Muscle of leg (tissue), 11 donors: Measurements from ENCODE around the gene CAMTA1. TPM values are rescaled to one million over a fixed set of nuclear protein-coding genes. Genes with fewer than 3 reads are reported as not detected.

ENCODE experiments used
- DNase-seq: peaks from one replicate; pipeline ENCODE4 v3.0.0; 2013
- H3K27ac ChIP-seq: one replicate; pipeline ENCODE4 v1.5.1; 2013; ENCODE audit warnings: mild to moderate bottlenecking, low read length, control low read depth
- H3K27me3 ChIP-seq: one replicate; pipeline ENCODE4 v1.6.1; 2013; ENCODE audit warnings: low read length; ENCODE audit not compliant: control insufficient read depth, insufficient read depth
- H3K36me3 ChIP-seq: one replicate; pipeline ENCODE4 v1.6.1; 2013; ENCODE audit warnings: low read length; ENCODE audit not compliant: control insufficient read depth, insufficient read depth
- H3K4me1 ChIP-seq: one replicate; pipeline ENCODE4 v1.6.1; 2013; ENCODE audit warnings: low read length; ENCODE audit not compliant: control insufficient read depth, insufficient read depth
- H3K4me3 ChIP-seq: one replicate; pipeline ENCODE4 v1.5.1; 2013; ENCODE audit warnings: low read length, control low read depth
- H3K9me3 ChIP-seq: replicated peaks from 2 replicates; pipeline ENCODE4 v1.6.1; 2013; ENCODE audit warnings: low read depth, low read length; ENCODE audit not compliant: control insufficient read depth
- WGBS: methylation state at CpG from one replicate; pipeline ENCODE4 v1.1.5; 2013; ENCODE audit warnings: missing lambda C conversion rate; ENCODE audit not compliant: insufficient coverage; 5-methylcytosine and 5-hydroxymethylcytosine counted together
- polyA plus RNA-seq, 8 donors: library from polyadenylated mRNA; unstranded; fragments of 120-200 nt; gene quantifications; one replicate each; pipeline versions ENCODE4 v1.2.1 to v1.2.3, GENCODE V29; 2013; ENCODE audit warnings: inconsistent platforms in 1 of 8, low replicate concordance in 1 of 8; ENCODE audit not compliant: insufficient read length in 8 of 8, insufficient read depth in 1 of 8
- total RNA-seq: library from RNA; stranded (reverse); fragments of 120-200 nt; gene quantifications from one replicate; pipeline ENCODE4 v1.2.4, GENCODE V29; 2013

Gene CAMTA1
- total and polyA plus RNA-seq, 9 donors = 36.4 to 56.4 (median 47.7) TPM

- Histone ChIP-seq H3K9me3 (no peaks in the 10 kb centered on the region), H3K36me3 (no peaks in the 10 kb centered on the region), H3K4me3 (no peak overlapping the region), H3K27ac (no peak overlapping the region), H3K27me3 (no peaks in the 10 kb centered on the region), H3K4me1 (no peaks in the 10 kb centered on the region)
- 64% methylated on average over 4 of the region's 7 CpGs for WGBS
- no peak for DNase-seq
Measured at GRCh38 chr1:6893388-6893787, 108.1 kb downstream of the CAMTA1 start.

DNA sequence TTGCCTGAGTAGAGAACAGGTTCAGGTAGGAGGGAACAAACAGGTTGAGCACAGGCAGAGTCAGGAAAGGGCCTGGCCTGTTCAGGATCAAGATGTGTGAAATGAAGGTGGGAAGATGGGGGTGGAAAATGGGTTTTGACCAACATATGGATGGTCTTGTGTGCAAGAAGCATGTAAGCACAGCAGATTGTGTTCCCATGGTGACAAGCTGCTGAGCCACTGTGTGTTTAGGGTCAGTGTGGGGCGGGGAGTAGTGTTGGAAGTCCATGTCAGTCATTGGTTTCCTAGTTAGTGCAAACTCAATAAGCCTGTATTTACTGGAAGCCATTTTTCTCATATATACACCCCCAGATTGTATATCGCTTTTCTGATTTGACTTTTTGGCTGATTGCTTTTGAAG lies 111.9 kb downstream of the CAMTA1 start:
- no peak overlapping the region for H3K27ac ChIP-seq
- H3K4me1 ChIP-seq = no peaks in the 10 kb centered on the region
- H3K9me3 ChIP-seq = no peaks in the 10 kb centered on the region
- H3K27me3 ChIP-seq = no peaks in the 10 kb centered on the region
- H3K4me3 ChIP-seq = no peak overlapping the region
- H3K36me3 ChIP-seq = no peaks in the 10 kb centered on the region
- WGBS = no CpG with 5 or more reads among the region's 2 CpGs
- no peak for DNase-seq

GRCh38 chr1:6898974-6899539 lies 113.8 kb downstream of the CAMTA1 start:
- DNase-seq = no peak
- no CpG with 5 or more reads among the region's 7 CpGs for WGBS
- no peak overlapping the region for H3K4me3 ChIP-seq
- no peak overlapping the region for H3K27ac ChIP-seq
- H3K36me3 ChIP-seq = no peaks in the 10 kb centered on the region
- H3K9me3 ChIP-seq = no peaks in the 10 kb centered on the region
- H3K4me1 ChIP-seq = no peaks in the 10 kb centered on the region
- H3K27me3 ChIP-seq = no peaks in the 10 kb centered on the region

DNA sequence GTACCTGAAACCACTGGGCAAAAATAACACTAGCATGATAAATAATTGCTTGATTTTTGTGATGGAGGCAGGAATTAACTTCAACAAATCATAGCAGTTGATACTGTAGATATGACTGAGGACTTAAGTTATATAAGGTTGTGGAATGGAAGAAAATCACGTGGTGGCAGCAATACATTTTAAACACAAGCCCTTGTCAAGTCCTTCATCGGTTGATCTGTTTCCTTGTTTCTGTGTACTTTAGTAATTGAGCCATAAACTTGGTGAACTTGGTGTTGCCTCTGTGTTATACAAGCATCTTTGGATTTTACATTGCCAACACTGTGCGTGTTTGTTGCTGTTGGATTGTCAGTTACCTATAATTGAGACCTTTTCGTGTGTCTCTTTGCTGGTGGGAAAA lies 114.4 kb downstream of the CAMTA1 start:
- Histone ChIP-seq H3K27me3 (no peaks in the 10 kb centered on the region), H3K4me3 (no peak overlapping the region), H3K9me3 (no peaks in the 10 kb centered on the region), H3K36me3 (no peaks in the 10 kb centered on the region), H3K4me1 (no peaks in the 10 kb centered on the region), H3K27ac (no peak overlapping the region)
- DNase-seq = no peak
- 100% methylated on average over 1 of the region's 4 CpGs for WGBS

GRCh38 chr1:6902153-6902552 lies 116.9 kb downstream of the CAMTA1 start:
- no peak for DNase-seq
- 70% methylated on average over 2 of the region's 2 CpGs for WGBS
- no peak overlapping the region for H3K4me3 ChIP-seq

DNA sequence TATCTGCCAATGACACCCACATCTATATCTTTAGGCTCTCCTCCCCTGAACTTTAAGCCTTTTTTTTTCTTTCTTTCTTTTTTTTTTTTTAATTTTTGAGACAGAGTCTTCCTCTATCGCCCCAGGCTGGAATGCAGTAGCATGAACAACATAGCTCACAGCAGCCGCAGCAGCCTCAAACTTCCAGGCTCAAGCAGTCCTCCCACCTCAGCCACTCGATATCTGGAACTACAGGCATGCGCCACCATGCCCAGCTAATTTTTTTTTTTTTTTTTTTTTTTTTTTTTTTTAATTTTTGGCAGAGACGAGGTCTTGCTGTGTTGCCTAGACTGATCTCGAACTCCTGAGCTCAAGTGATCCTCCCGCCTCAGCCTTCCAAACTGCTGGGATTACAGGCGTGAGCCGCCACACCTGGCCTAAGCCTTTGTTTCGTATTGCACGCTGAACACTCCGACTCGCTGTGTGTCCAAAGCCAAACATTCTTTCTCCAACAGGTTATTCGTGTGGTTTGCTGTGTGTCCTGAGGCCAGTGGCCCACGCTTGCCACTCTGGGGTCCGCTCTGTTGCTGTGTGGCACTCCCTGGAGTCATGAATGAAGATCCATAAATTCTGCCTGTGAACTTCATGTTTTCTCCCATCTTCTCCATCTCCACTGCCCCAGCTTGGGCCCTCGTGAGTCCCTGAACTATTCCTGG lies 119.4 kb downstream of the CAMTA1 start:
- Histone ChIP-seq H3K4me3 (no peak overlapping the region), H3K27ac (no peak overlapping the region), H3K9me3 (no peaks in the 10 kb centered on the region), H3K27me3 (no peaks in the 10 kb centered on the region), H3K36me3 (no peaks in the 10 kb centered on the region), H3K4me1 (peaks cover 2% of the 10 kb centered on the region)
- 86% methylated on average over 12 of the region's 17 CpGs for WGBS
- no peak for DNase-seq

More at GRCh38 chr1:6902153-6902552, 116.9 kb downstream of the CAMTA1 start:
- Histone ChIP-seq H3K9me3 (no peaks in the 10 kb centered on the region), H3K4me1 (peaks cover 2% of the 10 kb centered on the region), H3K36me3 (no peaks in the 10 kb centered on the region), H3K27ac (no peak overlapping the region), H3K27me3 (no peaks in the 10 kb centered on the region)

GRCh38 chr1:6905331-6905730 lies 120.1 kb downstream of the CAMTA1 start:
- DNase-seq = no peak
- Histone ChIP-seq H3K4me1 (peaks cover 2% of the 10 kb centered on the region), H3K36me3 (no peaks in the 10 kb centered on the region), H3K27me3 (no peaks in the 10 kb centered on the region), H3K27ac (no peak overlapping the region), H3K4me3 (no peak overlapping the region), H3K9me3 (no peaks in the 10 kb centered on the region)
- WGBS = 88% methylated on average over 5 of the region's 8 CpGs

DNA sequence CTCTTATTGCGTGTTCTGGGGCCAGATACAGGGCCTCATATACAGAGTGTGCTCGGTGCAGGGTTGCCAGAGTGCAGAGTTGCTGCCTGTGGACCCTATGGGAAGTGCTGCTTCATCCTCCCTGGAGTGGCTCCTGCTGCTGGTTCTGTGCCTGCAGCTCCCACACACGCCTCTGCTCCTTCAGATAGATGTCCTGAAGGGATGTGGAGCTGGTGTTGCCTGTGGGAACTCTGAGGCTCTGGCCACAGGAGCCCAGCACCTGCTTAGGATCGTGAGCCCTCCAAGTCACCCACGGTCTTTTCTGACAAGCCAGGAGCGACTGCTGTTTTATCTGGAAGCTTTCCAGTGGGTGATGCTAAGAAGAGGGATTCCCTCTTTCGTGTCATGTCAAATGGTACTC lies 120.5 kb downstream of the CAMTA1 start:
- H3K4me1 ChIP-seq = peaks cover 2% of the 10 kb centered on the region
- no peaks in the 10 kb centered on the region for H3K9me3 ChIP-seq
- WGBS = 45% methylated on average over 3 of the region's 7 CpGs
- no peaks in the 10 kb centered on the region for H3K36me3 ChIP-seq
- no peak for DNase-seq
- H3K27me3 ChIP-seq = no peaks in the 10 kb centered on the region
- no peak overlapping the region for H3K27ac ChIP-seq
- no peak overlapping the region for H3K4me3 ChIP-seq

- no peak for DNase-seq
- no peak overlapping the region for H3K27ac ChIP-seq
- H3K36me3 ChIP-seq = no peaks in the 10 kb centered on the region
- peaks cover 2% of the 10 kb centered on the region for H3K4me1 ChIP-seq
- no peak overlapping the region for H3K4me3 ChIP-seq
- WGBS = 59% methylated on average over 2 of the region's 7 CpGs
- H3K9me3 ChIP-seq = no peaks in the 10 kb centered on the region
- no peaks in the 10 kb centered on the region for H3K27me3 ChIP-seq
Measured at GRCh38 chr1:6906783-6907182, 121.5 kb downstream of the CAMTA1 start.

GRCh38 chr1:6907201-6907600 lies 121.9 kb downstream of the CAMTA1 start:
- WGBS = 70% methylated on average over 8 of the region's 12 CpGs
- H3K4me1 ChIP-seq = peaks cover 6% of the 10 kb centered on the region
- H3K36me3 ChIP-seq = no peaks in the 10 kb centered on the region
- H3K27ac ChIP-seq = no peak overlapping the region
- H3K27me3 ChIP-seq = no peaks in the 10 kb centered on the region
- H3K4me3 ChIP-seq = no peak overlapping the region
- no peaks in the 10 kb centered on the region for H3K9me3 ChIP-seq
- no peak for DNase-seq
